DOHH2 (cell line): ENCODE data around the gene CTNNBL1.
"Not testable (repeated sequence)": the region's sequence is repeated elsewhere in the genome, so short reads cannot be mapped to it uniquely, and the experiment has no call there.

ENCODE experiments used
- EZH2phosphoT487 ChIP-seq: fragments of 200-600 bp; sonication (generic); IDR thresholded peaks from 2 replicates; pipeline ENCODE4 v1.6.1; 2017; ENCODE audit warnings: borderline replicate concordance, mild to moderate bottlenecking, antibody characterized with exemption, low read length, moderate library complexity, mixed read lengths
- TF ChIP-seq, protein P1 (sequence below): fragments of 200-600 bp; sonication (generic); IDR thresholded peaks from one replicate; pipeline ENCODE4 v1.5.1; 2014; ENCODE audit warnings: antibody characterized with exemption, mild to moderate bottlenecking, low read depth, low read length; ENCODE audit not compliant: poor library complexity, severe bottlenecking

DNA sequence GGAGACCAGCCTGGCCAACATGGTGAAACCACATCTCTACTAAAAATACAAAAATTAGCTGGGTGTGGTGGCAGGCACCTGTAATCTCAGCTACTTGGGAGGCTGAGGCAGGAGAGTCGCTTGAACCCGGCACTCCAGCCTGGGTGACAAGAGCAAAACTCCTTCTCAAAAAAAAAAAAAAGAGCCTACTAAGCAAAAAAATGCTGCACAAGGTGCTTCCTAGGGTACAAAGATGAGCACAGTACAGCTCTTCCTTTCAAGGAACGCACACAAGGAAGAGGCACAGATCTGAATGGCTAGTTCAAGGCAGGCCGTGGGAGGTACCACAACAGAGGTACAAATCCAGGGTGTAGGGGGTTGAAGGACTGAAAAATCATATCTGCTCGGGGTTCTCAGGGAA, 162.2 kb downstream of the CTNNBL1 start:
- TF ChIP-seq, protein P1, sequence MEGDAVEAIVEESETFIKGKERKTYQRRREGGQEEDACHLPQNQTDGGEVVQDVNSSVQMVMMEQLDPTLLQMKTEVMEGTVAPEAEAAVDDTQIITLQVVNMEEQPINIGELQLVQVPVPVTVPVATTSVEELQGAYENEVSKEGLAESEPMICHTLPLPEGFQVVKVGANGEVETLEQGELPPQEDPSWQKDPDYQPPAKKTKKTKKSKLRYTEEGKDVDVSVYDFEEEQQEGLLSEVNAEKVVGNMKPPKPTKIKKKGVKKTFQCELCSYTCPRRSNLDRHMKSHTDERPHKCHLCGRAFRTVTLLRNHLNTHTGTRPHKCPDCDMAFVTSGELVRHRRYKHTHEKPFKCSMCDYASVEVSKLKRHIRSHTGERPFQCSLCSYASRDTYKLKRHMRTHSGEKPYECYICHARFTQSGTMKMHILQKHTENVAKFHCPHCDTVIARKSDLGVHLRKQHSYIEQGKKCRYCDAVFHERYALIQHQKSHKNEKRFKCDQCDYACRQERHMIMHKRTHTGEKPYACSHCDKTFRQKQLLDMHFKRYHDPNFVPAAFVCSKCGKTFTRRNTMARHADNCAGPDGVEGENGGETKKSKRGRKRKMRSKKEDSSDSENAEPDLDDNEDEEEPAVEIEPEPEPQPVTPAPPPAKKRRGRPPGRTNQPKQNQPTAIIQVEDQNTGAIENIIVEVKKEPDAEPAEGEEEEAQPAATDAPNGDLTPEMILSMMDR = not testable (repeated sequence)
- TF ChIP-seq EZH2phosphoT487 = not testable (repeated sequence)
